Ovary (tissue), 3 donors: ENCODE data around the gene RANBP17.

ENCODE experiments used
- CTCF ChIP-seq, 3 donors: fragments of 450-650 bp in 2 of 3; fragments of 200-600 bp in 1 of 3; IDR thresholded peaks; one replicate each; pipeline versions ENCODE4 v1.5.1 to v1.8.0; 2016 to 2022; ENCODE audit warnings: antibody characterized with exemption in 3 of 3, mild to moderate bottlenecking in 1 of 3
- EP300 ChIP-seq: sonication (generic); formaldehyde crosslinking; IDR thresholded peaks from one replicate; pipeline ENCODE4 v1.6.1; 2017; ENCODE audit warnings: antibody characterized with exemption
- donor health status: DM: no; HTN: no; CAD: no.

DNA sequence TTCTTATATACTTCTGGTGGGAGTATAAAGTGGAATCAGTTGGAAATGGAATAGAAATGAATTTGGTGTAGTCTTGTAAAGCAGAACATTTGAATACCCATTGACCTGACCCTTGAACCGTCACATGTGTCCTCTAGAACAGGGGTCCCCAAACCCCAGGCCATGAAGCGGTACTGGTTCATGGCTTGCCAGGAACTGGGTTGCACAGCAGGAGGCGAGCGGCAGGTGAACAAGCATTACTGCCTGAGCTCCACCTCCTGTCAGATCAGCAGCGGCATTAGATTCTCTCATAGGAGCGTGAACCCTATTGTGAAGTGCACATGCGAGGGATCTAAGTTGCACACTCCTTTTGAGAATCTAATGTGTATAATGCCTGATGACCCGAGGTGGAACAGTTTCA, 80.0 kb downstream of the RANBP17 start:
- no peak for TF ChIP-seq CTCF (IDR thresholded peaks at IDR 0.05)
- TF ChIP-seq EP300: no peak
